HCT116 (cell line): ENCODE data around the gene ZCWPW1. TPM values are rescaled to one million over a fixed set of nuclear protein-coding genes. Genes with fewer than 3 reads are reported as not detected.

ENCODE experiments used
- ATAC-seq: fragments of 200-7000 bp; cut with Tn5 transposase; 2 replicates; pipeline ENCODE4 v1.9.1; 2020; ENCODE audit warnings: mild to moderate bottlenecking, moderate library complexity
- Bru-seq: library from RNA; stranded (reverse); fragments of 400-500 nt; gene quantifications from one replicate; lab custom pipeline; 2021; lab: Mats Ljungman, UMichigan
- BruChase-seq, 2 experiments: library from RNA; stranded (reverse); fragments of 400-500 nt; gene quantifications; one replicate each; lab custom pipeline; 2021; lab: Mats Ljungman, UMichigan
- BruUV-seq: library from RNA; stranded (reverse); fragments of 400-500 nt; replicated peaks from 2 replicates; lab custom pipeline; 2021; lab: Mats Ljungman, UMichigan
- CTCF ChIA-PET: fragments of 300-600 bp; sonication (Branson Sonifier 250); formaldehyde crosslinking; loops from one replicate; lab custom pipeline; 2021; ENCODE audit warnings: antibody characterized with exemption; lab: Charles Lee
- POLR2A ChIA-PET: fragments of 300-600, 350-600 bp; sonication (Branson Sonifier 250); formaldehyde crosslinking; loops from one replicate; lab custom pipeline; 2021; ENCODE audit warnings: antibody characterized with exemption; lab: Charles Lee
- RAD21 ChIA-PET, 2 experiments: fragments of 300-600 bp; sonication (Branson Sonifier 250); formaldehyde crosslinking; loops; one replicate each; lab custom pipeline; 2023; ENCODE audit warnings: low total read pairs in 2 of 2; ENCODE audit not compliant: uncharacterized antibody in 2 of 2, unreplicated experiment in 2 of 2, low non-redundant PET in 1 of 2; lab: Charles Lee
- DNase-seq: peaks from one replicate; pipeline ENCODE4 v3.0.0-alpha.2; 2010; ENCODE audit warnings: low read depth, low spot score
- H2AFZ ChIP-seq: fragments of 200-600 bp; shearing (Covaris generic), sonication (generic); 2 replicates; pipeline ENCODE4 v1.6.1; 2017; ENCODE audit warnings: low read depth, mixed run types, mixed read lengths, antibody characterized with exemption, low read length; ENCODE audit not compliant: poor library complexity, severe bottlenecking
- H3K27ac ChIP-seq: 2 replicates; pipeline ENCODE4 v1.5.1; 2012; ENCODE audit warnings: low read depth, low read length
- H3K27me3 ChIP-seq: fragments of 200-600 bp; sonication (generic); 2 replicates; pipeline ENCODE4 v1.6.1; 2016; ENCODE audit warnings: mixed run types, low read length, mixed read lengths; ENCODE audit not compliant: insufficient read depth
- H3K36me3 ChIP-seq, 2 experiments: fragments of 200-500 bp in 1 of 2; fragments of 200-600 bp in 1 of 2; sonication (Bioruptor generic) in 1 of 2; sonication (generic) in 1 of 2; 2 replicates each; pipeline versions ENCODE4 v1.5.1 to v1.6.1; 2014 to 2016; ENCODE audit warnings: low read length in 2 of 2, inconsistent platforms in 1 of 2, mixed read lengths in 1 of 2, mixed run types in 1 of 2; ENCODE audit not compliant: insufficient read depth in 2 of 2, control insufficient read depth in 1 of 2
- H3K4me1 ChIP-seq, 2 experiments: fragments of 200-600 bp in 1 of 2; sonication (generic) in 1 of 2; 2 replicates each; pipeline versions ENCODE4 v1.5.1 to v1.6.1; 2012 to 2017; ENCODE audit warnings: low read length in 2 of 2, inconsistent platforms in 1 of 2, mild to moderate bottlenecking in 1 of 2, mixed read lengths in 1 of 2, mixed run types in 1 of 2, moderate library complexity in 1 of 2; ENCODE audit not compliant: insufficient read depth in 2 of 2, control insufficient read depth in 1 of 2
- H3K4me2 ChIP-seq: fragments of 200-600 bp; sonication (generic); 2 replicates; pipeline ENCODE4 v1.6.1; 2017; ENCODE audit warnings: mixed run types, low read length, mixed read lengths
- H3K4me3 ChIP-seq, 2 experiments: fragments of 200-600 bp in 1 of 2; sonication (generic) in 1 of 2; replicated peaks in 1 of 2; 2 replicates each; pipeline ENCODE4 v1.5.1; 2011 to 2016; ENCODE audit warnings: low read length in 2 of 2, control low read depth in 1 of 2, low read depth in 1 of 2, mild to moderate bottlenecking in 1 of 2, mixed read lengths in 1 of 2, mixed run types in 1 of 2
- H3K79me2 ChIP-seq: fragments of 200-600 bp; sonication (generic); 2 replicates; pipeline ENCODE4 v1.6.1; 2017; ENCODE audit warnings: mild to moderate bottlenecking, mixed run types, low read length, moderate library complexity, mixed read lengths; ENCODE audit not compliant: insufficient read depth
- H3K9ac ChIP-seq: fragments of 200-600 bp; sonication (generic); 2 replicates; pipeline ENCODE4 v1.6.1; 2016; ENCODE audit warnings: low read length, mixed read lengths
- H3K9me2 ChIP-seq: fragments of 200-600 bp; sonication (generic), shearing (Covaris generic); 2 replicates; pipeline ENCODE4 v1.6.1; 2017; ENCODE audit warnings: mixed run types, mild to moderate bottlenecking, moderate library complexity; ENCODE audit not compliant: insufficient read depth
- H3K9me3 ChIP-seq, 2 experiments: fragments of 200-500 bp in 1 of 2; fragments of 200-600 bp in 1 of 2; sonication (Bioruptor generic) in 1 of 2; sonication (generic) in 1 of 2; 2 replicates each; pipeline ENCODE4 v1.6.1; 2014 to 2017; ENCODE audit warnings: low read length in 2 of 2, mixed read lengths in 2 of 2, inconsistent platforms in 1 of 2, low read depth in 1 of 2, mild to moderate bottlenecking in 1 of 2, mixed run types in 1 of 2, moderate library complexity in 1 of 2; ENCODE audit not compliant: control insufficient read depth in 1 of 2, insufficient read depth in 1 of 2
- H4K20me1 ChIP-seq: fragments of 200-600 bp; sonication (generic), shearing (Covaris generic); 2 replicates; pipeline ENCODE4 v1.6.1; 2017; ENCODE audit warnings: mixed run types, mild to moderate bottlenecking, moderate library complexity; ENCODE audit not compliant: insufficient read depth
- CEBPB ChIP-seq: IDR thresholded peaks from 2 replicates; pipeline ENCODE4 v1.6.1; 2012; ENCODE audit warnings: low read depth
- EGR1 ChIP-seq: IDR thresholded peaks from 2 replicates; pipeline ENCODE4 v1.6.1; 2012; ENCODE audit warnings: low read depth
- ELF1 ChIP-seq: IDR thresholded peaks from 2 replicates; pipeline ENCODE4 v1.6.1; 2012; ENCODE audit warnings: low read depth, borderline replicate concordance
- EZH2phosphoT487 ChIP-seq: fragments of 200-600 bp; IDR thresholded peaks from 2 replicates; pipeline ENCODE4 v1.6.1; 2018; ENCODE audit warnings: antibody characterized with exemption, borderline replicate concordance
- FOSL1 ChIP-seq: IDR thresholded peaks from 2 replicates; pipeline ENCODE4 v1.6.1; 2012; ENCODE audit warnings: low read depth
- JUND ChIP-seq: IDR thresholded peaks from 2 replicates; pipeline ENCODE4 v1.6.1; 2012
- RAD21 ChIP-seq: IDR thresholded peaks from 2 replicates; pipeline ENCODE4 v1.6.1; 2012; ENCODE audit warnings: low read depth, mild to moderate bottlenecking
- SP1 ChIP-seq: IDR thresholded peaks from 2 replicates; pipeline ENCODE4 v1.6.1; 2012; ENCODE audit warnings: low read depth
- ZFX ChIP-seq: fragments of 450-650 bp; IDR thresholded peaks from 2 replicates; pipeline ENCODE4 v1.6.1; 2017
- ZNF274 ChIP-seq: fragments of 200-500 bp; sonication (Bioruptor generic); IDR thresholded peaks from 2 replicates; pipeline ENCODE4 v1.6.1; 2014; ENCODE audit warnings: mild to moderate bottlenecking, low read depth, low read length, inconsistent platforms
- intact Hi-C: fragments of 100-400 bp; cut with micrococcal nuclease; formaldehyde crosslinking; loops from 2 replicates; pipeline ENCODE4 v1.10.0; 2022
- long read RNA-seq: library from polyadenylated mRNA; unstranded; transcript quantifications from one replicate; pipeline ENCODE4 v2.0.0, GENCODE V29; 2021; ENCODE audit not compliant: unreplicated experiment
- polyA plus RNA-seq: library from polyadenylated mRNA; unstranded; fragments of >200 nt; gene quantifications from 2 replicates; pipeline ENCODE4 v1.2.1, GENCODE V29; 2012; ENCODE audit warnings: missing spikeins
- total RNA-seq: library from RNA; stranded (reverse); gene quantifications from one replicate; pipeline ENCODE4 v1.2.1, GENCODE V29; 2021; ENCODE audit not compliant: unreplicated experiment
- TF ChIP-seq, protein P1 (sequence below), 3 experiments: fragments of 200-600 bp in 1 of 3; sonication (generic) in 1 of 3; IDR thresholded peaks in 2 of 3; conservative IDR thresholded peaks in 1 of 3; 2 replicates each; pipeline ENCODE4 v1.5.1; 2012 to 2017; ENCODE audit warnings: low read depth in 2 of 3, low read length in 2 of 3, antibody characterized with exemption in 1 of 3, borderline replicate concordance in 1 of 3, control low read depth in 1 of 3, mild to moderate bottlenecking in 1 of 3, mixed read lengths in 1 of 3, mixed run types in 1 of 3, moderate library complexity in 1 of 3; ENCODE audit not compliant: insufficient read depth in 1 of 3
- TF ChIP-seq, protein P2 (sequence below): IDR thresholded peaks from 2 replicates; pipeline ENCODE4 v1.6.1; 2012; ENCODE audit warnings: low read depth
- TF ChIP-seq, protein P3 (sequence below): IDR thresholded peaks from 2 replicates; pipeline ENCODE4 v1.6.1; 2011; ENCODE audit warnings: mild to moderate bottlenecking, low read length, moderate library complexity; ENCODE audit not compliant: insufficient replicate concordance; ENCODE audit errors: extremely low read depth

Gene ZCWPW1, protein sequence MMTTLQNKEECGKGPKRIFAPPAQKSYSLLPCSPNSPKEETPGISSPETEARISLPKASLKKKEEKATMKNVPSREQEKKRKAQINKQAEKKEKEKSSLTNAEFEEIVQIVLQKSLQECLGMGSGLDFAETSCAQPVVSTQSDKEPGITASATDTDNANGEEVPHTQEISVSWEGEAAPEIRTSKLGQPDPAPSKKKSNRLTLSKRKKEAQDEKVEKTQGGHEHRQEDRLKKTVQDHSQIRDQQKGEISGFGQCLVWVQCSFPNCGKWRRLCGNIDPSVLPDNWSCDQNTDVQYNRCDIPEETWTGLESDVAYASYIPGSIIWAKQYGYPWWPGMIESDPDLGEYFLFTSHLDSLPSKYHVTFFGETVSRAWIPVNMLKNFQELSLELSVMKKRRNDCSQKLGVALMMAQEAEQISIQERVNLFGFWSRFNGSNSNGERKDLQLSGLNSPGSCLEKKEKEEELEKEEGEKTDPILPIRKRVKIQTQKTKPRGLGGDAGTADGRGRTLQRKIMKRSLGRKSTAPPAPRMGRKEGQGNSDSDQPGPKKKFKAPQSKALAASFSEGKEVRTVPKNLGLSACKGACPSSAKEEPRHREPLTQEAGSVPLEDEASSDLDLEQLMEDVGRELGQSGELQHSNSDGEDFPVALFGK
- total RNA-seq (1.5 TPM), Bru-seq, nascent RNA (percentile 33 among the genes with signal in this experiment), BruChase-seq, experiment 1, labeled RNA remaining after a 6-hour chase (percentile 31 among the genes with signal in this experiment), BruChase-seq, experiment 2, labeled RNA remaining after a 2-hour chase (percentile 34 among the genes with signal in this experiment)
- polyA plus RNA-seq = 1.5 and 1.8 TPM in 2 replicates
- long read RNA-seq, partial matches to known transcripts = 1 of 2 reads
- long read RNA-seq, other reads (novel, unspliced or antisense) = 1 of 2 reads

DNA sequence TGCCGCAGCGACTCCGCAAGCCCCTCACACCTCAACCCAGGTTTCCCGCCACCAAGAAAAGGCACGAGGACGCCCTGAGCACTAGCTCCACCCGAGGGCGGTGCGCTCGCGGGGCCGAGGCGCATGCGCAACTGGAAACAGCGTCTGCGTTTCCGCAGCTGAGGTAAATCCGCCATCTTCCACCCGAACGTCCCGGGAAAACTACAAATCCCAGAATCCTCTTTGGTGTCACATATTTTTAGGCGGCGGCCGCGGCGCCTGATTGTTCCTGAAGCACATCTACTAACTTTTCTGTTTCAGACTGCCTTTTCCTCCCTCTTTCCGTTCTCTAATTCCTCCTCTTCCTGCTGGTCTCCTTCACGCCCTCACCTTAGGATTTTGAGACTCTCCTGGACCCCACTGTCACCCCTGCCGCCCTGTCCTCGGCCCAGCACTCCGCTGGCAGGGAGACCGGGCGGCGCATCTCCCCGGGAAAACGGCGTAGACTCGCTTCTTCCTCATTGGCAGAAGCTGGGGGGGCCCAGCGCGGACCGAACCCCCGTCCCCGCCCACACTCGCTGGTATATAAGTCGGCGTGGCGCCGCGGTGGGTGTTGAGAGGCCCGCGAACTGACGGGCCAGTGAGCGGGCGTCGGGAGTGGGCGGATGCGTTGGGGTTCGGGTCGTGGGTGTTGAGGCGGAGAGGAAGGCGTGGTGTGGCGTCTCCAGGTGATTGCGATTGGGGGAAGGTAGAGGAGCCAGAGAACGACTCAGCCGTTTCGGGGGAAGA, at the start of gene ZCWPW1:
ZCWPW1 (minus strand) TSS at position 505 of the 768 bp plus-strand sequence. CDS start 8,054 bp downstream, outside the sequence.
- Histone ChIP-seq H3K27ac (peak within 1 kb of the TSS; percentile 99), H3K4me3 (peak within 1 kb of the TSS; percentile 82 to 85), H3K9me2 (no peaks in the 10 kb centered on the region), H3K4me2 (peak within 1 kb of the TSS; percentile 89), H3K36me3 (peaks cover 0 to 23% of the 10 kb centered on the region in 2 experiments; a peak in 1 of 4 replicates), H4K20me1 (no peaks in the 10 kb centered on the region), H3K27me3 (no peaks in the 10 kb centered on the region), H3K4me1 (peaks cover 0 to 45% of the 10 kb centered on the region in 2 experiments), H3K79me2 (peaks cover 38% of the 10 kb centered on the region), H2AFZ (no peak within 1 kb of the TSS), H3K9ac (peak within 1 kb of the TSS; percentile 89), H3K9me3 (no peaks in the 10 kb centered on the region)
- intact Hi-C loops = no loop called here
- CTCF ChIA-PET = interaction anchor here (0.7 to 2.6 kb wide), 6 partner anchors 20 to 277 kb away, joined by 3 to 12 read pairs (median 4); partner anchors contain the start of genes POP7 and TSC22D4
- ATAC-seq (peak; percentile 65), DNase-seq (peak; percentile 97)
- TSS peak; percentile 39 for BruUV-seq
- RAD21 ChIA-PET = interaction anchor here in 1 of 2 experiments (1.0 kb wide), 1 partner anchor 295 kb away, joined by 3 read pairs; no protein-coding TSS in a partner anchor
- POLR2A ChIA-PET = interaction anchor here (0.7 to 2.5 kb wide), 28 partner anchors 8 to 447 kb away, joined by 3 to 15 read pairs (median 4); partner anchors contain the start of genes AGFG2, AP4M1, FBXO24 and LAMTOR4
- TF ChIP-seq JUND (no peak), EZH2phosphoT487 (no peak), SP1 (no peak), ZFX (peak; percentile 78), ZNF274 (no peak), RAD21 (no peak), CEBPB (no peak), FOSL1 (no peak), EGR1 (no peak), ELF1 (no peak)
- TF ChIP-seq, protein P1, sequence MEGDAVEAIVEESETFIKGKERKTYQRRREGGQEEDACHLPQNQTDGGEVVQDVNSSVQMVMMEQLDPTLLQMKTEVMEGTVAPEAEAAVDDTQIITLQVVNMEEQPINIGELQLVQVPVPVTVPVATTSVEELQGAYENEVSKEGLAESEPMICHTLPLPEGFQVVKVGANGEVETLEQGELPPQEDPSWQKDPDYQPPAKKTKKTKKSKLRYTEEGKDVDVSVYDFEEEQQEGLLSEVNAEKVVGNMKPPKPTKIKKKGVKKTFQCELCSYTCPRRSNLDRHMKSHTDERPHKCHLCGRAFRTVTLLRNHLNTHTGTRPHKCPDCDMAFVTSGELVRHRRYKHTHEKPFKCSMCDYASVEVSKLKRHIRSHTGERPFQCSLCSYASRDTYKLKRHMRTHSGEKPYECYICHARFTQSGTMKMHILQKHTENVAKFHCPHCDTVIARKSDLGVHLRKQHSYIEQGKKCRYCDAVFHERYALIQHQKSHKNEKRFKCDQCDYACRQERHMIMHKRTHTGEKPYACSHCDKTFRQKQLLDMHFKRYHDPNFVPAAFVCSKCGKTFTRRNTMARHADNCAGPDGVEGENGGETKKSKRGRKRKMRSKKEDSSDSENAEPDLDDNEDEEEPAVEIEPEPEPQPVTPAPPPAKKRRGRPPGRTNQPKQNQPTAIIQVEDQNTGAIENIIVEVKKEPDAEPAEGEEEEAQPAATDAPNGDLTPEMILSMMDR (IDR thresholded peaks at IDR 0.05 in 2 of 3, conservative IDR thresholded peaks at IDR 0.05 in 1 of 3; ENCODE audit: borderline replicate concordance in 1 of 3, insufficient read depth in 1 of 3, low read depth in 2 of 3, low read length in 2 of 3) = no peak
- TF ChIP-seq, protein P2, sequence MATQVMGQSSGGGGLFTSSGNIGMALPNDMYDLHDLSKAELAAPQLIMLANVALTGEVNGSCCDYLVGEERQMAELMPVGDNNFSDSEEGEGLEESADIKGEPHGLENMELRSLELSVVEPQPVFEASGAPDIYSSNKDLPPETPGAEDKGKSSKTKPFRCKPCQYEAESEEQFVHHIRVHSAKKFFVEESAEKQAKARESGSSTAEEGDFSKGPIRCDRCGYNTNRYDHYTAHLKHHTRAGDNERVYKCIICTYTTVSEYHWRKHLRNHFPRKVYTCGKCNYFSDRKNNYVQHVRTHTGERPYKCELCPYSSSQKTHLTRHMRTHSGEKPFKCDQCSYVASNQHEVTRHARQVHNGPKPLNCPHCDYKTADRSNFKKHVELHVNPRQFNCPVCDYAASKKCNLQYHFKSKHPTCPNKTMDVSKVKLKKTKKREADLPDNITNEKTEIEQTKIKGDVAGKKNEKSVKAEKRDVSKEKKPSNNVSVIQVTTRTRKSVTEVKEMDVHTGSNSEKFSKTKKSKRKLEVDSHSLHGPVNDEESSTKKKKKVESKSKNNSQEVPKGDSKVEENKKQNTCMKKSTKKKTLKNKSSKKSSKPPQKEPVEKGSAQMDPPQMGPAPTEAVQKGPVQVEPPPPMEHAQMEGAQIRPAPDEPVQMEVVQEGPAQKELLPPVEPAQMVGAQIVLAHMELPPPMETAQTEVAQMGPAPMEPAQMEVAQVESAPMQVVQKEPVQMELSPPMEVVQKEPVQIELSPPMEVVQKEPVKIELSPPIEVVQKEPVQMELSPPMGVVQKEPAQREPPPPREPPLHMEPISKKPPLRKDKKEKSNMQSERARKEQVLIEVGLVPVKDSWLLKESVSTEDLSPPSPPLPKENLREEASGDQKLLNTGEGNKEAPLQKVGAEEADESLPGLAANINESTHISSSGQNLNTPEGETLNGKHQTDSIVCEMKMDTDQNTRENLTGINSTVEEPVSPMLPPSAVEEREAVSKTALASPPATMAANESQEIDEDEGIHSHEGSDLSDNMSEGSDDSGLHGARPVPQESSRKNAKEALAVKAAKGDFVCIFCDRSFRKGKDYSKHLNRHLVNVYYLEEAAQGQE = no peak
- TF ChIP-seq, protein P3, sequence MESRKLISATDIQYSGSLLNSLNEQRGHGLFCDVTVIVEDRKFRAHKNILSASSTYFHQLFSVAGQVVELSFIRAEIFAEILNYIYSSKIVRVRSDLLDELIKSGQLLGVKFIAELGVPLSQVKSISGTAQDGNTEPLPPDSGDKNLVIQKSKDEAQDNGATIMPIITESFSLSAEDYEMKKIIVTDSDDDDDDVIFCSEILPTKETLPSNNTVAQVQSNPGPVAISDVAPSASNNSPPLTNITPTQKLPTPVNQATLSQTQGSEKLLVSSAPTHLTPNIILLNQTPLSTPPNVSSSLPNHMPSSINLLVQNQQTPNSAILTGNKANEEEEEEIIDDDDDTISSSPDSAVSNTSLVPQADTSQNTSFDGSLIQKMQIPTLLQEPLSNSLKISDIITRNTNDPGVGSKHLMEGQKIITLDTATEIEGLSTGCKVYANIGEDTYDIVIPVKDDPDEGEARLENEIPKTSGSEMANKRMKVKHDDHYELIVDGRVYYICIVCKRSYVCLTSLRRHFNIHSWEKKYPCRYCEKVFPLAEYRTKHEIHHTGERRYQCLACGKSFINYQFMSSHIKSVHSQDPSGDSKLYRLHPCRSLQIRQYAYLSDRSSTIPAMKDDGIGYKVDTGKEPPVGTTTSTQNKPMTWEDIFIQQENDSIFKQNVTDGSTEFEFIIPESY = peak; percentile 8
